SK-N-MC (cell line): ENCODE data around the gene PAGR1.

ENCODE experiments used
- EZH2 ChIP-seq: fragments of 200-600 bp; sonication (generic); IDR thresholded peaks from one replicate; pipeline ENCODE4 v1.6.1; 2017; ENCODE audit warnings: antibody characterized with exemption
- FOXP2 ChIP-seq: optimal IDR thresholded peaks from 2 replicates; pipeline ENCODE3; 2011; ENCODE audit warnings: mild to moderate bottlenecking, moderate library complexity; ENCODE audit not compliant: insufficient read depth; ENCODE audit errors: extremely low read length, control extremely low read depth
- POLR2AphosphoS5 ChIP-seq: IDR thresholded peaks from 2 replicates; pipeline ENCODE4 v1.6.1; 2012; ENCODE audit warnings: mild to moderate bottlenecking, low read depth, low read length, borderline replicate concordance

- TF ChIP-seq POLR2AphosphoS5 (no peak), EZH2 (no peak), FOXP2 (no peak)
Observed at GRCh38 chr16:29834079-29834478, 18.1 kb downstream of the PAGR1 start.
